IMR-90 (cell line): ENCODE measurements around the gene RBMS3.
"Not testable (repeated sequence)": the region's sequence is repeated elsewhere in the genome, so short reads cannot be mapped to it uniquely, and the experiment has no call there.

ENCODE experiments used
- CEBPB ChIP-seq: IDR thresholded peaks from 2 replicates; pipeline ENCODE4 v1.6.1; 2012; ENCODE audit warnings: low read depth, low read length, improper control_type of control experiment
- MAFK ChIP-seq: IDR thresholded peaks from 2 replicates; pipeline ENCODE4 v1.6.1; 2012; ENCODE audit warnings: low read depth, low read length, improper control_type of control experiment
- MXI1 ChIP-seq: IDR thresholded peaks from 2 replicates; pipeline ENCODE4 v1.6.1; 2012; ENCODE audit warnings: low read depth, mild to moderate bottlenecking, low read length, moderate library complexity, borderline replicate concordance
- POLR2A ChIP-seq: IDR thresholded peaks from 2 replicates; pipeline ENCODE4 v1.6.1; 2012; ENCODE audit warnings: mild to moderate bottlenecking, low read depth, low read length
- RAD21 ChIP-seq: IDR thresholded peaks from 2 replicates; pipeline ENCODE4 v1.6.1; 2012; ENCODE audit warnings: low read length, improper control_type of control experiment
- RCOR1 ChIP-seq: IDR thresholded peaks from 2 replicates; pipeline ENCODE4 v1.6.1; 2012; ENCODE audit warnings: mild to moderate bottlenecking, low read length, improper control_type of control experiment; ENCODE audit not compliant: insufficient replicate concordance
- SMC3 ChIP-seq: fragments of 150-350 bp; IDR thresholded peaks from 2 replicates; pipeline ENCODE4 v1.6.1; 2016; ENCODE audit warnings: low read depth, mild to moderate bottlenecking, antibody characterized with exemption, low read length, moderate library complexity
- TF ChIP-seq, protein P1 (sequence below): conservative IDR thresholded peaks from 2 replicates; pipeline ENCODE4 v1.5.1; 2012; ENCODE audit warnings: mild to moderate bottlenecking, low read depth, low read length, improper control_type of control experiment
- TF ChIP-seq, protein P2 (sequence below): fragments of 150-350 bp; IDR thresholded peaks from 2 replicates; pipeline ENCODE4 v1.6.1; 2016; ENCODE audit warnings: low read depth, mild to moderate bottlenecking, low read length, moderate library complexity, borderline replicate concordance

- TF ChIP-seq, protein P1, sequence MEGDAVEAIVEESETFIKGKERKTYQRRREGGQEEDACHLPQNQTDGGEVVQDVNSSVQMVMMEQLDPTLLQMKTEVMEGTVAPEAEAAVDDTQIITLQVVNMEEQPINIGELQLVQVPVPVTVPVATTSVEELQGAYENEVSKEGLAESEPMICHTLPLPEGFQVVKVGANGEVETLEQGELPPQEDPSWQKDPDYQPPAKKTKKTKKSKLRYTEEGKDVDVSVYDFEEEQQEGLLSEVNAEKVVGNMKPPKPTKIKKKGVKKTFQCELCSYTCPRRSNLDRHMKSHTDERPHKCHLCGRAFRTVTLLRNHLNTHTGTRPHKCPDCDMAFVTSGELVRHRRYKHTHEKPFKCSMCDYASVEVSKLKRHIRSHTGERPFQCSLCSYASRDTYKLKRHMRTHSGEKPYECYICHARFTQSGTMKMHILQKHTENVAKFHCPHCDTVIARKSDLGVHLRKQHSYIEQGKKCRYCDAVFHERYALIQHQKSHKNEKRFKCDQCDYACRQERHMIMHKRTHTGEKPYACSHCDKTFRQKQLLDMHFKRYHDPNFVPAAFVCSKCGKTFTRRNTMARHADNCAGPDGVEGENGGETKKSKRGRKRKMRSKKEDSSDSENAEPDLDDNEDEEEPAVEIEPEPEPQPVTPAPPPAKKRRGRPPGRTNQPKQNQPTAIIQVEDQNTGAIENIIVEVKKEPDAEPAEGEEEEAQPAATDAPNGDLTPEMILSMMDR, result not testable (repeated sequence)
- TF ChIP-seq SMC3, POLR2A, CEBPB, MXI1, RCOR1, MAFK, RAD21: not testable (repeated sequence)
- TF ChIP-seq, protein P2, sequence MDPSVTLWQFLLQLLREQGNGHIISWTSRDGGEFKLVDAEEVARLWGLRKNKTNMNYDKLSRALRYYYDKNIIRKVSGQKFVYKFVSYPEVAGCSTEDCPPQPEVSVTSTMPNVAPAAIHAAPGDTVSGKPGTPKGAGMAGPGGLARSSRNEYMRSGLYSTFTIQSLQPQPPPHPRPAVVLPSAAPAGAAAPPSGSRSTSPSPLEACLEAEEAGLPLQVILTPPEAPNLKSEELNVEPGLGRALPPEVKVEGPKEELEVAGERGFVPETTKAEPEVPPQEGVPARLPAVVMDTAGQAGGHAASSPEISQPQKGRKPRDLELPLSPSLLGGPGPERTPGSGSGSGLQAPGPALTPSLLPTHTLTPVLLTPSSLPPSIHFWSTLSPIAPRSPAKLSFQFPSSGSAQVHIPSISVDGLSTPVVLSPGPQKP, result not testable (repeated sequence)
These were observed 243.6 kb downstream of the RBMS3 start for GRCh38 chr3:29524433-29524832.
